GM10266 (cell line): ENCODE results near the gene IL1R2.

Experiments
- DNase-seq: peaks from one replicate; pipeline ENCODE4 v3.0.0; 2012; ENCODE audit errors: extremely low spot score
- TF ChIP-seq, protein P1 (sequence below): IDR thresholded peaks from 2 replicates; pipeline ENCODE4 v1.5.1; 2012; ENCODE audit warnings: mild to moderate bottlenecking, low read depth; ENCODE audit not compliant: control insufficient read depth, insufficient read depth; ENCODE audit errors: missing control alignments

The IL1R2 gene

DNA sequence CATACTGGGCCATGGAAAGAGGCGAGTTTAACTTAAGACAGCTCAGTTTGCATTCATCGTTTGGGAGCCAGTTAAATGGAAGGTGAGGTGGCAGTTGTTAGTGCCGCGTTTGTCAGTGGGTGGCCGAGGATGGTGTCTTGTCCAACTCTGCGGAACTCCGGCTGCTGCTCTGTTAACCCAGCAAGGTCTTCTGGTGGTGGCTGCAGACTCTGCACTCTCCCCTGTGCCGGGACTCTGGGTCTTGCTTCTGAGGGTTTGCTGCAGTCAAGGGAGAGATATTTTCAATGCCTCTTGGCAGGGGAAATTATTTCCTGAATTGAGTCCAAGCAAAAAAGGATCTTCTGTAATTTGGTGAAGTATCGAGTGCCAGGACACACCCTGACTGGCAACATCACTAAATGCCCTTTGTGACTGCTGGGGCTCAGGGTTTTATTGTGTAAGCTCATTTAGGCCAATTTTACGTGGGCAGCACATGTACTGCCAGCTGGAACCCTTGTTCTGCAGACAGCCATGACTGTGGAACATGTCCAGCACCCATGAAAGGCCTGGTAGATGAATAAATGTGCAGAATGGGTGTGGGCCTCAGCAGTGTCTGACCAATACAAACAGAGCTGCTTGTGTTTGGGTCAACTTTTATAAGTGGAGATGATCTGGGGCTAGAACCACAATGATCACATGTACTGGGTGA is 58.1 kb downstream of the IL1R2 start:
- TF ChIP-seq, protein P1, sequence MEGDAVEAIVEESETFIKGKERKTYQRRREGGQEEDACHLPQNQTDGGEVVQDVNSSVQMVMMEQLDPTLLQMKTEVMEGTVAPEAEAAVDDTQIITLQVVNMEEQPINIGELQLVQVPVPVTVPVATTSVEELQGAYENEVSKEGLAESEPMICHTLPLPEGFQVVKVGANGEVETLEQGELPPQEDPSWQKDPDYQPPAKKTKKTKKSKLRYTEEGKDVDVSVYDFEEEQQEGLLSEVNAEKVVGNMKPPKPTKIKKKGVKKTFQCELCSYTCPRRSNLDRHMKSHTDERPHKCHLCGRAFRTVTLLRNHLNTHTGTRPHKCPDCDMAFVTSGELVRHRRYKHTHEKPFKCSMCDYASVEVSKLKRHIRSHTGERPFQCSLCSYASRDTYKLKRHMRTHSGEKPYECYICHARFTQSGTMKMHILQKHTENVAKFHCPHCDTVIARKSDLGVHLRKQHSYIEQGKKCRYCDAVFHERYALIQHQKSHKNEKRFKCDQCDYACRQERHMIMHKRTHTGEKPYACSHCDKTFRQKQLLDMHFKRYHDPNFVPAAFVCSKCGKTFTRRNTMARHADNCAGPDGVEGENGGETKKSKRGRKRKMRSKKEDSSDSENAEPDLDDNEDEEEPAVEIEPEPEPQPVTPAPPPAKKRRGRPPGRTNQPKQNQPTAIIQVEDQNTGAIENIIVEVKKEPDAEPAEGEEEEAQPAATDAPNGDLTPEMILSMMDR, result no peak
- DNase-seq, result no peak

DNA sequence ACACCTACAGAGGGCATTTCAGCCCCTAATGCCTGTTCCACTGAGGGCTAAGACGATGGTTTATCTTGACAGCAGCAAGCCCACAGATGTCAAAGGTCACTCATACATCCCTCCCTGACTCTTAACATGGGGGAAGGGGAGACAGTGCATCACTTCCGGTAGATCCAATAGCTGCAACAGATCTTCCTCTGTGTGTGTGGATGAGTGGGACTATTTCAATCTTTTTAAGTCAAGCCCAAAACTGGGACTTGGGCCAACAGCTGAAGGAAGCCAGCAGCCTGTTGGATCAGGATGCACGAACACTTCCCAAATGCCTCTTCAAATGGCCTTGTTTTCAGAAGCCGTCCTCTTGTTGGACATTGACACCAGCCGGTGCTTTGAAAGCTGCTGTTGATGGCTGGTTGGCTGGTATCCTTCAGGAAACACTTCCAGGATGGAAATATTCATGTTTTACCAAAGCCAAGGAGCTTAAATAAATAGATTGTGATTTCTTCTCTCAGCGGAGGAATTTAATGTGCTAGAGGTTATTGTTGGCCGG is 59.2 kb downstream of the IL1R2 start:
- DNase-seq, result no peak
- TF ChIP-seq, protein P1, result no peak

GRCh38 chr2:102051692-102052277 is 60.0 kb downstream of the IL1R2 start:
- DNase-seq, result no peak
- TF ChIP-seq, protein P1, result no peak

DNA sequence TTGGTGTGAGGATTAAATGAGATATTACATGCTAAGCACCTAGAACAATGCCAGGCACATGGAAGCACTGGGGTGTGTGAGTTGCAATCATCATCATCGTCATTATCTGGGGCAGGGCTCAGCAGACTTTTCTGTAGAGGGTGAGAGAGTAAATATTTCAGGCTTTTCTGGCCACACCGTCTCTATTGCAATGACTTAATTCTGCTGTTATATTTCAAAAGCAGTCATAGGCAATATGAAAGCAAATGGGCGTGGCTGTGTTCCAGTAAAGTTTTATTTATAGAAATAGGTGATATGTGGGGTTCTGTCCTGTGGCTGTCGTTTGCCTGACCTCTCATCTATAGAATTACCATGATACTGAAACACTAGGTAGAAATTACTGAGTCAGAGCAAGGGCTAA is 60.6 kb downstream of the IL1R2 start:
- TF ChIP-seq, protein P1, result no peak

DNA sequence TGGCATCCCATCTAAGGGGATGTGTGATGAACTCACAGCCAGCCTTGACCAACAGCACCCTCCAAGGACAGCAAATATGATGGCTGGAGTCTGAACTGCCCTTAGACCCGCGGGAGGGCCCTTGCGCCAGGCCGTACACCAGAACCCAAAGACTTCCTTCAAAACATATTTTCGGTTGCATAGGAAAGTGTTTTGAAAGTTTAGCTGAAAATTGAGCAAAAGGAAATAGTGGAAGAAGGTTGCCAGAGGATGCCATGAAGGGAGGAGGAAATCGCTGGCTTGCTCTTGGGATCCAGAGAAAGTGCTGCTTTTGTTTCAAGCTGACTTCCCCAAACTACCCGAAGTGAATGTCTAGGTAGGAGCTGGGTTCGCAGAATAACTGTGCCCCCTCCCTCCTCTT is 61.3 kb downstream of the IL1R2 start:
- no peak for DNase-seq
- TF ChIP-seq, protein P1, result no peak

More for the DNA sequence above, 60.6 kb downstream of the IL1R2 start:
- DNase-seq, result no peak

GRCh38 chr2:102055346-102055990 is 63.7 kb downstream of the IL1R2 start:
- no peak for DNase-seq
- TF ChIP-seq, protein P1, result no peak
